ENCODE data around the gene GH1.
"Not testable (repeated sequence)": the region's sequence is repeated elsewhere in the genome, so short reads cannot be mapped to it uniquely, and the experiment has no call there.

GRCh38 chr17:63922402-63922801 is 3.8 kb upstream of the GH1 start:
- not testable (repeated sequence) for TF ChIP-seq CTCF, POLR2AphosphoS5 (IDR thresholded peaks at IDR 0.05)
